Muscle of back (tissue), 11 donors: ENCODE results near the gene PACS1. TPM values are rescaled to one million over a fixed set of nuclear protein-coding genes. Genes with fewer than 3 reads are reported as not detected.
A peak's percentile ranks its signal among the peaks of the same experiment; 100 is the strongest.

Experiments
- DNase-seq, 3 donors: peaks; one replicate each; pipeline versions ENCODE4 v3.0.0 to v3.0.0-alpha.2; 2013
- polyA plus RNA-seq, 10 donors: library from polyadenylated mRNA; unstranded; fragments of 120-200 nt; gene quantifications; one replicate each; pipeline ENCODE4 v1.2.1, GENCODE V29; 2013; ENCODE audit not compliant: insufficient read length in 10 of 10

PACS1 gene
- polyA plus RNA-seq, 10 donors = 29.6 to 34.8 (median 32.6) TPM

DNA sequence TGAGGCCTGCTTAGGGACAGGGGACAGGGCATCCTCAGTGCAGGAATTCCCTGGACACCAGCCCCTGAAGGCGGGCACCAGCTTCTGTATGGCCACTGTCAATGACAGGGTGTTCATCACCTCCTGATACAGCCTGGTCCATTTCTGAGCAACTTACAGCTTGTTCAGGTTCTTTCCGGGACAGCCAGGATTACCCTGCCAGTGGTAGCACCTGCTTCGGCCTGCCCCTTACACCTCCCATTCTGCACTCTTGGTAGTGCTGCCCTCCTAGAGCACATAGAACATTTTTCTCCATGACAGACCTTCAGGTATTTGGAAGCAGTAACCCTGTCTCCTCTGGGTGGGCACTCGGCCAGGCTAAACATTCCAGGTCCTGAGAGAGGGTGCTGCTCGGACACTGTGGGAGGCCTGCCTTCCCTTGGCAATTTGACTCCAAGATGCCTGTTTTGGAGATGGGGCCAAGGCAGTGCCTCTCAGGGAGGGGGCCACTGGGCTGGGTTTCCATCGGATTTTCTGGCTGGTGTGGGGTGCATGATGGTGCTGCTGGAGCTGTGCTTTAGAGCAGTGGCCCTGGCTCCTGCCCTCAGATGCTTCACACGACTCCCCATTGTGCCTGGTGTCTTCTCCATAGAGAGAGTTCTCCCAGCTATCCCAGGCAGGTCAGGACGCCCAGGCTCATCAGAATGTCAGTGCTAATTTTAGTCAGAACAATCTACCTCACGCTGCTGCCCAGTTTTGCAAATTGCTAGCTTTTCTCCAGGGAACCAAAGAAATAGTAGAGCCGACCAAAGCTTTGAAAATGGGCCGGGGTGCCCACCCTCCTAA, 22.3 kb upstream of the PACS1 start:
- no peak for DNase-seq

DNA sequence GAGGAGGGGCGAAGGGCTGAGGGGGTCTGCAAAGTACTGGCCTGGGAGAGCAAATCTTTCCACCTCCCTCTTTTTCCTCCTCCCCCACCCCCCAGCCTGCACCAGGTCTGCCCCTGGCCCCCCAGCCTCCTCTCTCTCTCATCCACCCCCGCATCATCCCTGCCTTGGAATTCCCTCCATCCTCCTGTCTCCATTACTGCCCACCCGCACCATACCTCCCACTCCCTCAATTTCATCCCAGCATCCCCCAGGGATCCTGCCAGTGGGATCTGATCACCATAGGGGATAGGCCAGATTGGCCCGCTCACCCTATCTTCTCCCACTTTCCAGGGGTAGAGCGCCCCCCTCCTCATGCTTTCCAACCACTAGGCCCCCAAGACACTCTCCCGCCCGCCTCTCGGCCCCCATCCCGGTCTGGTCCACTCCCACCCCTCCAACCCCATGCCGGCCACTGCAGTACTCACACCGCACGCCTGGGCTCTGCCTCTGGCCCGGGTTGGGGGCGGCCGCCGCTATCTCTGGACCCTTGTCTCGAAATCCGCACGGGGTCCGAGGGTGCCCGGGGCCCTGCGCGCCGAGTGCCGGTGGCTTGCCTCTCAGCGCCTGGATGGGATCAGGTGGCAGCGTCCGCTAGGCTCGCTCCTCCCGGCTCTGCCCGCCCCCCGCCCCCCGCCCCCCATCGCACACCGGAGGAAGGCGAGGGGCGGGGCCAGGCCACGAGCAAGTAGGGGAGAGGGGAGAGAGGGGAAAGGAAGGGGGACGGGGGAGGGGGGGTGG, 21.3 kb upstream of the PACS1 start, which contains the start of gene GAL3ST3:
GAL3ST3 (minus strand) TSS at position 615 of the 777 bp plus-strand sequence. CDS start 3,746 bp downstream, outside the sequence.
- peak in 1 of 3 donors; percentile 20 for DNase-seq

DNA sequence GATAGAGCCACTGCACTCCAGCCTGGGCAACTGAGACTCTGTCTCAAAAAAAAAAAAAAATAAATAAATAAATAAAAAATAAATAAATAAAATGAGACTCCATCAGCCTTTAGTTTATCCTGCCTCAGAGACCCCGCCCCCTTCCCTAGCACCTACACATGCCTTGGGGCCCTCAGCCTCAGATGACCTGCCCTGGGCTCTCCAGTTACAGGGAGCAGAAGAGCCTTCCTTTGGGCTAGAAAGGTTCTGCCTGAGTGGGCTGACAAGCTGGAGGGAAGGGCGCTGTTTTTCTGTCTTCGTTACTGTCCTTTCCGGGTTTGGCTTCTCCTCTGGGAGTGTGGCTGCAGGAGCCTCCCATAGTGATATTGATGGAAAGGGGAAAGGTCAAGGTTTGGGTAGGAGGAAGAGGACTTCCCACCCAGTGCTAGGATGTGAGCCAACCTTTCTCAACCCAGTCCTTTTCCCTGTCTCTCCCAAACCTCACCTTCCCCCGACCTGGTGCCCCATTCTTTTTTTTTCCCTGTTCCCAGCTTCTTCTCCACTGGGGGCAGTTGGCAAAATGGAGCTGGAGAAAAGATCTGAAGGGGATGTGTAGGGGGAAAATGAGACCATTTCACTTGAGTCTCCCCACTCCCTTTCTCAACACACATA, 19.4 kb upstream of the PACS1 start:
- no peak for DNase-seq

DNA sequence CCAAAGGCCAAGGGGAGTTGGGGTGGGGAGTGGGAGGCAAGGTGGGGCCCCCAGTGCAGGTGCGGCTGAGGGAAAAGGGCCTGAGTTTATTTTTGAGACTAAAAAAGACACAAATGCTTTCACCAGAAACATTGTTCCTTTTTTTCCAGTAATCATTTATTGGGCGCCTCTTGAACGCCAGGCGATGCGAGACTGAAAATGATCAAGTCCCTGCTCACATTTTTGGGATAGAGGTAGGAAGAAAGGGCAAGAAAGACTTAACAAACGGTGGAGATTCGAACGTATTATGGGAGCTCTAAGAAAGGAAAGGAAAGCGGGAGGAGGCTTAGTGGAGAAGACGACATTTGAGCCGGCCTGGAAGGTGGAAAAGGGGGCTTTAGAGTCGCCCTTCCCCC, 18.7 kb upstream of the PACS1 start:
- DNase-seq = no peak

DNA sequence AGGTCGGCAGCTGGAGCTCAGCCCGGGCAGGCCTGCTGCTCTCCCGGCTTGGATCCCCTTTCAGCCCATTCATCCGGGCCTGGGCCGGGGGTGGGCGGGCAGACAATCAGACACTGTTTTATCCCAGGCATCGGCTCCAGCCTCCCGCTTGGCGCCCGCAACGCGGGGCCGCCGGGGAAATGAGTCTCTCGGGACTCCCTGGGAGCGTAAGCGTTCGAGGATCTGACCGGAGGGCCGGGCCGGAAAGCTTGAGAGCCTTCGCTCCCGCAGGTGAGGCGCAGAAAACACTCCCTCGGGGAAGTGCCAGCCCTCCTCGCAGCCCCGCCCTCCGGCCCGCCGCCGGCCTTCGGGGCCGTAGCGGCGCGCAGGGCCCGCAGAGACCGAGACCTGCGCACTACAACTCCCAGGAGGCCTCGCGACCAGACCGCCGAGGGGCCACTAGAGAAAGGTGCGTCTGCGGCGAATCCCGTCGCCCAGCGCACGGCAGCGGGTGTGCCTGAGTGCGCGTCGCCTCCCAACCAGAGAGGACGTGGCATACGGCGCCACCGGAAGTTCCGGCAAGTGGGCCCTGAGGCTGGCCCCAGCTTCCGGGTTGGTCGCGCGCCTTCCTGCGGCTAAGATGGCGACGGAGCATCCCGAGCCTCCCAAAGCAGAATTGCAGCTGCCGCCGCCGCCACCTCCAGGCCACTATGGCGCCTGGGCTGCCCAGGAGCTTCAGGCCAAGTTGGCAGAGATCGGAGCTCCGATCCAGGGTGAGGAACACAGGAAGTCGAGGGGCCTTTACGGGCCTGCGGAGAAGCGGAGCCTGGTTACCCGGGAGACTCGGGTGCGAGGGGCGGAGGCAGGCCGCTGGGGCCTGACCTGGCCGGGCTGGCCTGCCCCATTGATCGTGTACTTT, 18.1 kb upstream of the PACS1 start, which contains the start of gene SF3B2:
SF3B2 (plus strand) TSS at position 599 of the 898 bp plus-strand sequence; CDS start at position 620, 21 bp downstream.
- peak; percentile 98 to 99 (median 98) for DNase-seq

DNA sequence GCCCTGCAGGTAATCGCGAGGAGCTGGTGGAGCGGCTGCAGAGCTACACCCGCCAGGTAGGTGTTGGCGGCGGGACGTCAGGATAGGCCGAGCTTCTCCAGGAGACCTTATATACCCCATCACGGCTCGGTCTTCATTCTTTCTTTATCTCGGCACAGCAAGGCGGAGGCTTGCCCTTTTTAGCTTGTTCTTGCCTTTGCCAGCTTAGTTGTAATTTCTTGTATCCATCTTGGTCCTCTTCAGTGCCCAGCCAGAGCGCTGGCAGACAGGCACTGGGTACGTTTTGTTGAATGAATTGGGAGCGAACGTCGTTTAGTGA, 17.4 kb upstream of the PACS1 start:
- no peak for DNase-seq

DNA sequence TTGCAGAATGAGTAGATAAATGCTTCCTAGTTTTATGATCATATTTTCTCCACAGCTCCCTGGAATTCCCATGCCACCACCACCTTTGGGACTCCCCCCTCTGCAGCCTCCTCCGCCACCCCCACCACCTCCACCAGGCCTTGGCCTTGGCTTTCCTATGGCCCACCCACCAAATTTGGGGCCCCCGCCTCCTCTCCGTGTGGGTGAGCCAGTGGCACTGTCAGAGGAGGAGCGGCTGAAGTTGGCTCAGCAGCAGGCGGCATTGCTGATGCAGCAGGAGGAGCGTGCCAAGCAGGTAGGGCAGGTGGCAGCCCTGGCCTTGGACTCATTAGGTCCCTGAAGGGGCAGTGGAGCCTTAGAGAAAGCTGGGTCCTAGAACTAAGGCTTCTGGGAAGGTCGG, 15.1 kb upstream of the PACS1 start:
- DNase-seq = no peak

DNA sequence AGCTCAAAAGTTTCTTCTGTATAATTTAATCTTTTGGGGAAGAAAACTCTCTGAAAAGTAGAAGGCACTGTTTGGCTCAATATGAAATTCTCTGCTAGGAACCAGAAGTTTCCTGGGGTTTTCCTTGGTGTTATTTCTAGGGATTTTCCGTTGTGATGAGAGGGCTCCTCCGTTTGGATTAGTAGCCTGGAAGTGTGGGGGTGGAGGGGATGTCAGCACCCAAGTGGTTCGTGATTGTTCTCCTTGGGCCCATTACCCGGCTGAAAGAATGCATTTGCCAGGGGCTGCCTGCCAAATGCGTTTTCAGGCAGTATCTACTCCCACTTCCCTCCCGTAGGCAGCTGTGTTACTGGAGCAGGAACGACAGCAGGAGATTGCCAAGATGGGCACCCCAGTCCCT, 13.6 kb upstream of the PACS1 start:
- DNase-seq = no peak

DNA sequence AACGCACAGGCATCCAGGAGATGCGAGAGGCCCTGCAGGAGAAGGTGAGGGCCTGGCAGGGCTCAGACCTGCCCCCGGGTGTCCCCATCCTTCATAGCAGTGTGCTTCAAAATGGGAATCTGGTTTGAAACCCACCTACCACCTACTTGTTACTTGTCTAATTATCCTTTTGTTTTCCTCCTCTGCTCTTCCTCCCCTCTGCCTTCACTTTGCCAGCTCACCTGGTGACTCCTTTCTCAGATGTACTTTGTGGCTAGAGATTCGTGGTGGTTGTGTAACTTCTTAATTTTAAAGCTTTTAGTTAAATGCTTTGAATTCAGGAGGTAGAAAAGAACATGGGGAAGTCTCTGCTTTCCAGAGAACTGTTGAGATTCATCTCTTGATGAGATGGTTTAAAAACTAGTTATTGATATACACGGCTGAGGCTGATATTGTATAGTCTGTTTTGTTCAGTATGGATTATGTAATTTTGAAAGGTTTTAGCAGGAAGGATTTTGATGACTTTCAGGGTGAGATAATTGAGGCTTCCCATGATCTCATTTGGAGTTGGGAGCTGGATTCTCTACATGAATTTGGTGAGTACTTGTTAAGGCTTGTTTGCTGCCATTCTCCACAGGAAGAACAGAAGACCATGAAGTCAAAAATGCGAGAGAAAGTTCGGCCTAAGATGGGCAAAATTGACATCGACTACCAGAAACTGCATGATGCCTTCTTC, 9.9 kb upstream of the PACS1 start:
- no peak for DNase-seq

DNA sequence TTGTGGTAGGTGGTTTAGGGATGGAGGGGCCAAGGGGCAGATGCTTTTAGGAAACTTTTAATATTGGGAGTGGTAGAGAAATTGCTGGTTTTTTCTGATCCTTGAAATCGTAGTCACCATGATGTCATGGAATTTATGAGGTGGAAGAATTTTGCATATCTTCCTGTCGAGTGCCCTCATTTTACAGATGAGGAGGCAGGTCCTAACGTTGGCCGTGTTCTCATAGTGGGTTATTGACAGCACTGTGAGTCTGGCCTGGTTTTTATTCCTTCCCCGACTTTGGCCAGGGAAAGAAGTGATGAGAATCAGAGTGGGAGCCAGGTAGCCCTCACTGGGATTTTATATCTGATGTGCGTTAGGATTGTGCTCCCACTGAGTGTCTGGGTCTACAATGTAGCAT, 8.8 kb upstream of the PACS1 start:
- no peak for DNase-seq

DNA sequence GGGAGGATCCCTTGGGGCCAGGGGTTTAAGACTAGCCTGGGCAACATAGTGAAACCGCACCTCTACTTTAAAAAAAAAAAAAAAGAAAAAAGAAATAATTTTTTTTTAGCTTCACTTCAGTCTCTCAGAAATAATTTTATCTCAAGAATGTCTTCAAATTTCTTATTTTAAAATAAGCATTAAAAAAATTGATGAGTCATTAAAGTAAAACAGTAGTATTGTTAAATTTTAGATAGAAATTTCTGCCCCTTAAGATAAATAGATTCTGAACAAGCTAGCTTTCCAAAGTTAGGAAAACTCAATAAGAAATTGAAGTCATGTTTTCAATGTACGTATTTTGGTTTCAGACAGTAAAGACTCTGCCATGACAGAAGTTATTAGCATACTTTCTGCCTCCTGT, 7.7 kb upstream of the PACS1 start:
- no peak for DNase-seq

DNA sequence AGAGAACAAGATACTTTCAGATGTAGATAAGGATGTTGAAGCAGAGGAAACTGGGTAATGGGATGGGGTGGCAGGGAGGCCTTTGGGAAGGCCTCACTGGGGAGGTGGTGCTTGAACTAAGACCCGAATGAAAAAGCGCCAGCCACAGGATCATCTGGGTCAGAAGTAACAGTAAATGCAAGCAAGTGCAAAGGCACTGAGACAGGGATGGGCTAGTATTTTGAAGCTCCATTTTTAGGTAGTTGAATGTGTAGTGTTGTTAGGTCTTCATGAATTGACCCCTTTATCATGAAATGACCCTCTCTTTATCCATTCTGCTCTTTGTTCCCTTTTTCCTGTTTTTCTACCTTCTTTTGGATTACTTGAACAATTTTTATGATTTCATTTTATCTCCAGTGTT, 6.2 kb upstream of the PACS1 start:
- no peak for DNase-seq

DNA sequence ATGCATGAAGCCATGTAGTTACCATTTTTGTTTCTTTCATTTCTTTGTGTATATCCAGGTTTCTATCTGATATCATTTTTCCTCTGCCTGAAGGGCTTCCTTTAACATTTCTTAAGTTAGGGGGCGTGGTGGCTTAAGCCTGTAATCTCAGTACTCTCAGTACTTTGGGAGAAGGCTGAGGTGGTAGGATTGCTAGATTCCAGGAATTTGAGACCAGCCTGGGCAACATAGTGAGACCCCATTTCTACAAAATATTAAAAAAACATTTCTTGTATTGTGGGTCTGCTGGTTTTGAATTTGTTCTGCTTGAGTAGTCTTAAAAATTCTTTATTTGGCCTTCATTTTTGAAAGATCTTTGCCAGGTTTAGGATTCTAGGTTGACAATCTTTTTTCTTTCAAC, 5.5 kb upstream of the PACS1 start:
- DNase-seq = no peak

DNA sequence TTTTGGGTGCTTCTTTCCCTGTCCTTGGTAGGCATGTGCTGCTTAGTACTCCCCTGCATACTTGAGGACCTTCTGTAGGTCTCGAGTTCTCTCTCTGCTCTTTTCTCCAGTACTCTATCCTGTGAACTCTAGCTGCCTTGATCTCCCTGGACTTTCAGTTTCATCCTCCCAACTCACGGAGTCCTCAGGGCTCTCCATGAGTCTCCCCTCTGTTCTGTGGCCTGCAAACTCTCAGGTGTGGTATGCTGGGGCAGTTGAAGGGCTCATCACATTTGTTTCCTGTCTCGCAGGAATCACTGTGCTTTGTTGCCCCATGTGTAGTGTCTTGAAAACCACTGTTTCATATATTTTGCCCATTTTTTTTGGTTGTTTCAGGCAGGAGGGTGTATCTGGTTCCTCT, 3.3 kb upstream of the PACS1 start:
- no peak for DNase-seq

DNA sequence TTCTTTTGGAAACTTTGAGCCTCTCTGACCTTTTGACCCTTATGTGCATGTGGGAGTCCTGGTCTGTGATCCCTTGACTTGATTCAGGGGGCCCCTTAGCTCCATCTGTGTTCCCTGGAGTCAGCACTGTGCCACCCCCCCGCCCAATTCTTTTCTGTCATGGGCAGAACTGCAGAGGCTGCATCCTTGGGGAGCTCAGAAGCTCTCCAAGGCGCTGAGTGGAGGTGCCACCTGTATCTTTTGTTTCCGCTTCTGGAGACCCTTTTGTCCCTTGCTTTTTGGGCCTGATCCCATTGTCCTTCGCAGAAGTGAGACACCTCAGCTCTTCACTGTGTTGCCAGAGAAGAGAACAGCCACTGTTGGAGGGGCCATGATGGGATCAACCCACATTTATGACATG, 2.4 kb upstream of the PACS1 start:
- no peak for DNase-seq

DNA sequence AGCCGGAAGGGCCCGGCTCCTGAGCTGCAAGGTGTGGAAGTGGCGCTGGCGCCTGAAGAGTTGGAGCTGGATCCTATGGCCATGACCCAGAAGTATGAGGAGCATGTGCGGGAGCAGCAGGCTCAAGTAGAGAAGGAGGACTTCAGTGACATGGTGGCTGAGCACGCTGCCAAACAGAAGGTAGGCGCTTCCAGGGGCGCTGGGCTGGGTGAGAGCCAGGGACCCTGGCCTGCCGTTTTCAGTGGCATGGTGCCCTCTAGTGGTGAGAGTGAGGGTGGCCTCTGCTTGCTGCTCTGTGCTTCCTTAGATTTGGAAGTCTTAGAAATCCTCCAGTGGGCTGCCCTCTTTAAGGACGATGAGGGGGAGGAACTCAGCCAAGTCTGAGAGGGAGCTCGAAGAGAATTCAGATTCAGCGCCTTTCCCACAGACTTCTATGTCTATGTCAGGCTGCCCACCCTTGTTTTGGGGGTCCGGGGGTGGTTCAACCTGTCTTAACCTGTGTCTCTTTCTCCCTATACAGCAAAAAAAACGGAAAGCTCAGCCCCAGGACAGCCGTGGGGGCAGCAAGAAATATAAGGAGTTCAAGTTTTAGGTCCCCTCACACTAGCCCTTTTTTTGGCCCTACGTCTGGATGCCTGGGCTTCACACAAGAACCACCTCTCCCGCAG, 1.8 kb upstream of the PACS1 start:
- DNase-seq = peak; percentile 47 to 78 (median 71)

DNA sequence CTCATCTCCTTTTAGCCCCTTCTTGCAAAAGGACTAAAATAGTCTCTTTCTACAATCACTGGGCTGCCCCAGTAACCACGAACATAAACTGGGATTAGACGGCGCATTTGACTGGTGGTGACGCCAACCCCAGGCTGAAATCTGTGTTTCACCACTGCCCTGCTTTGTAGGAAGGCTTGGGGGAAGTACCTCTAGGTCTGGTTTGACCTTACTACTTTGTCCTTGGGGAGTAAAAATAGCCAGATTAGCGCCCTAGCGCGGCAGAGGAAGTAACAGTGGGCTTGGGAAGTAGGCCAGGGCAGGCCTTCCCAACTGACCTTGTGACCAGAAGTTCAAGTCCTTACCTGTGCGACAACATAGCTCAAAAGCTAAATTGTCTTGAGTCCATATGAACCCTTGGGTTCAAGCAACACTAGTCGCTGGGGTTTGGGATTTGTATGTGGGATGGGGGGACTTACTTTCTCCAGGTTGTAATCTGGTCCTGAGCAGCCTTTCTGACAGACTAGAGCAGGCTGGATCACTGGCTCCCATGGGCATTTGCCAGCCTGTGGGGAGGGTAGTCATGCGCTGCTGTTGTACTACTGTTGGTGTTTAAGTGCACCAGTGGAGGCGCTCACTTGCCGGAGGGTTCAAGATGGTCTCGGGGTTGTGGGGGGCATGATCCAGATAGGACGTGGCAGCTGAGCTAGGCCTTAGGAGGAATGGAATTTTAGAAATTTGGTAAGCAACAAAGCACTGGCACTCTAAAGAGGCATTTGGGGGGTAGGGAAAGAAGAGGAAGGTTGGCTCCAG, 953 bp upstream of the PACS1 start:
- DNase-seq = peak in 2 of 3 donors; percentile 37 to 38

DNA sequence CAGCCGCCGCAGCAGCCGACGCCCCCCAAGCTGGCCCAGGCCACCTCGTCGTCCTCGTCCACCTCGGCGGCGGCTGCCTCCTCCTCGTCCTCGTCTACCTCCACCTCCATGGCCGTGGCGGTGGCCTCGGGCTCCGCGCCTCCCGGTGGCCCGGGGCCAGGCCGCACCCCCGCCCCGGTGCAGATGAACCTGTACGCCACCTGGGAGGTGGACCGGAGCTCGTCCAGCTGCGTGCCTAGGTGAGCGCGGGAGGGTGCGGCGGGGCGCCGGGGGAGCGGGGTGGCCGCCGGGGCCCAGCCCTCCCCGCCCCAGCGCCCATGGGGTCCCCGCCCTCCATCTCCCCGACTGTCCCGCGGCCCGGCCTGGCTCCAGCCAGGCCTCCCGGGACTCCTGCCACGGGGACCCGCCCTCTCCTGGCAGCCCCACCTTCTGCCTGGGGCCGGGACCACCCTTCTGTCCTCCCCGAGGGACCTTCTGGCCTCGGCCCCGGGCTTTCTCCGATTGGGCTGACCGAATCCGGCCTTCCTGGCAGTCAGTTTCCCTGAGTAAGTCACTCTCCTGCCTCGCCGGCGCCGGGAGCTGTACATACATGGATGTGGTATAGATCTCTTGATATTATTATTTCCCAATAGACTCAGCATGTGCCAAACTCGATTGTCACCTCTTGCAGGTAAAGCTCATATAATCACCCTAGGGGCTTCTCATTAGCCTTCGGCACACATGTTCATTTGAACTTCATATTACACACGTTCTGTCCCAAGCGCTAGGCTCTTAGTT, 720 bp downstream of the PACS1 start:
- peak in 2 of 3 donors; percentile 62 to 75 for DNase-seq

DNA sequence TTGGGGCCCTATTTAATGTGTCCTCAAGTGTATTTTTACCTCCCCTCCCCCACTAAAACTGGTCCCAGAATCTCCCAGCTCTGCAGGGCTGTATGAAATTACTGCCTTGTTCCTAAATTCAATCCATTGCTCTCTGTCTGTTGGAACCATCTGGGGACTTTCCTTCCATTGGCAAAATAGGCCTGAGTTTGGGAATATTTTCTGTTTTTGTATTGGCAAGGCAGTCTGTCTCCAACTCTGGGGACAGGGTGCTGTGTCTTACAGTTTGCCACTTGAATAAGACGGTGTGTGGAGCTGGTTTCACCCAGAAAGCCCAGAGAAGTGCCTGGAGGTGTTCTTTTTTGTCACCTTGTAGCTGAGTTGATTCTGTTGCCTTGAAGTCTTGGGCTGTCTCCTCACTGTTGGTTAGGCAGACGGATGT, 1.3 kb downstream of the PACS1 start:
- no peak for DNase-seq
